ENCODE measurements around the gene MDFIC.

The MDFIC gene

GRCh38 chr7:115014794-115015193 is 92.9 kb downstream of the MDFIC start:
- DNase-seq = peak; percentile 2
- peaks cover 25% of the 10 kb centered on the region for H3K79me2 ChIP-seq (ENCODE audit: low read length)
- TF ChIP-seq EZH2phosphoT487 (IDR thresholded peaks at IDR 0.05; ENCODE audit: low read length) (no peak), EZH2 (optimal IDR thresholded peaks at IDR 0.05; ENCODE audit: low read depth, low read length) (no peak), CTCF (IDR thresholded peaks at IDR 0.05; ENCODE audit: low read length) (no peak)
- no peak overlapping the region for H3K9ac ChIP-seq (ENCODE audit: low read length)
- H3K9me2 ChIP-seq (replicated peaks; ENCODE audit: insufficient read depth, low read length) = no peaks in the 10 kb centered on the region
- H3K4me1 ChIP-seq (ENCODE audit: low read length) = peaks cover 4% of the 10 kb centered on the region
- no peak overlapping the region for H3K27ac ChIP-seq (ENCODE audit: low read length)
- H3K4me3 ChIP-seq (ENCODE audit: low read length) = no peak overlapping the region
- H3K9me3 ChIP-seq (replicated peaks; ENCODE audit: insufficient read depth, low read length) = no peaks in the 10 kb centered on the region
- H3K4me2 ChIP-seq (ENCODE audit: low read depth, low read length) = no peak overlapping the region
- peaks cover 4% of the 10 kb centered on the region; the same call in 1 of the 2 replicates for H3K36me3 ChIP-seq (replicated peaks; ENCODE audit: insufficient read depth, low read length)
- no peaks in the 10 kb centered on the region for H3F3A ChIP-seq (ENCODE audit: insufficient read depth, low read length)
- H3K27me3 ChIP-seq (replicated peaks; ENCODE audit: insufficient read depth, low read length) = no peaks in the 10 kb centered on the region
- H4K20me1 ChIP-seq (ENCODE audit: insufficient read depth, low read length) = no peaks in the 10 kb centered on the region
- no peak overlapping the region for H2AFZ ChIP-seq (ENCODE audit: low read length)

- H3K4me1 ChIP-seq (ENCODE audit: low read length) = no peaks in the 10 kb centered on the region
Measured at GRCh38 chr7:115015619-115016018, 93.7 kb downstream of the MDFIC start.

GRCh38 chr7:115019882-115020605 is 98.2 kb downstream of the MDFIC start:
- Histone ChIP-seq H3K9ac (ENCODE audit: low read length) (no peak overlapping the region), H3K27ac (ENCODE audit: low read length) (no peak overlapping the region), H3K9me3 (replicated peaks; ENCODE audit: insufficient read depth, low read length) (no peaks in the 10 kb centered on the region), H4K20me1 (ENCODE audit: insufficient read depth, low read length) (no peaks in the 10 kb centered on the region), H3K36me3 (replicated peaks; ENCODE audit: insufficient read depth, low read length) (peaks cover 4% of the 10 kb centered on the region; the same call in 1 of the 2 replicates), H3K4me1 (ENCODE audit: low read length) (no peaks in the 10 kb centered on the region), H3F3A (ENCODE audit: insufficient read depth, low read length) (no peaks in the 10 kb centered on the region), H3K4me2 (ENCODE audit: low read depth, low read length) (no peak overlapping the region), H3K9me2 (replicated peaks; ENCODE audit: insufficient read depth, low read length) (no peaks in the 10 kb centered on the region), H3K4me3 (ENCODE audit: low read length) (no peak overlapping the region), H2AFZ (ENCODE audit: low read length) (no peak overlapping the region), H3K27me3 (replicated peaks; ENCODE audit: insufficient read depth, low read length) (no peaks in the 10 kb centered on the region), H3K79me2 (ENCODE audit: low read length) (peaks cover 4% of the 10 kb centered on the region; the same call in 1 of the 2 replicates)
- no peak for DNase-seq
- TF ChIP-seq CTCF (IDR thresholded peaks at IDR 0.05; ENCODE audit: low read length) = no peak
- no peak for TF ChIP-seq EZH2phosphoT487 (IDR thresholded peaks at IDR 0.05; ENCODE audit: low read length)
- TF ChIP-seq EZH2 (optimal IDR thresholded peaks at IDR 0.05; ENCODE audit: low read depth, low read length) = no peak

More at GRCh38 chr7:115015619-115016018, 93.7 kb downstream of the MDFIC start:
- Histone ChIP-seq H3K27ac (ENCODE audit: low read length) (no peak overlapping the region), H3K9me3 (replicated peaks; ENCODE audit: insufficient read depth, low read length) (no peaks in the 10 kb centered on the region), H3K4me3 (ENCODE audit: low read length) (no peak overlapping the region), H3K9me2 (replicated peaks; ENCODE audit: insufficient read depth, low read length) (no peaks in the 10 kb centered on the region), H3K9ac (ENCODE audit: low read length) (no peak overlapping the region), H4K20me1 (ENCODE audit: insufficient read depth, low read length) (no peaks in the 10 kb centered on the region), H3K36me3 (replicated peaks; ENCODE audit: insufficient read depth, low read length) (peaks cover 4% of the 10 kb centered on the region; the same call in 1 of the 2 replicates), H3K4me2 (ENCODE audit: low read depth, low read length) (no peak overlapping the region), H3F3A (ENCODE audit: insufficient read depth, low read length) (no peaks in the 10 kb centered on the region), H3K79me2 (ENCODE audit: low read length) (peaks cover 17% of the 10 kb centered on the region), H2AFZ (ENCODE audit: low read length) (no peak overlapping the region), H3K27me3 (replicated peaks; ENCODE audit: insufficient read depth, low read length) (no peaks in the 10 kb centered on the region)
- no peak for DNase-seq
- TF ChIP-seq CTCF (IDR thresholded peaks at IDR 0.05; ENCODE audit: low read length) = no peak
- no peak for TF ChIP-seq EZH2 (optimal IDR thresholded peaks at IDR 0.05; ENCODE audit: low read depth, low read length)
- no peak for TF ChIP-seq EZH2phosphoT487 (IDR thresholded peaks at IDR 0.05; ENCODE audit: low read length)

Measured in MM.1S (cell line).